Neural cell (in vitro differentiated cells): ENCODE measurements around the gene RNF225. TPM values are rescaled to one million over a fixed set of nuclear protein-coding genes. Genes with fewer than 3 reads are reported as not detected.

Experiments
- H2AFZ ChIP-seq: fragments of 200-600, 300-800 bp; sonication (generic), shearing (Covaris generic); 2 replicates; pipeline ENCODE4 v1.6.0; 2014; ENCODE audit warnings: low read depth, mild to moderate bottlenecking, antibody characterized with exemption, low read length, moderate library complexity
- H3F3A ChIP-seq: fragments of 200-600 bp; shearing (Covaris generic); 2 replicates; pipeline ENCODE4 v1.6.1; 2016; ENCODE audit warnings: mild to moderate bottlenecking, moderate library complexity, mixed read lengths, antibody characterized with exemption, low read length; ENCODE audit not compliant: insufficient read depth, poor library complexity, severe bottlenecking
- H3K27ac ChIP-seq: fragments of 200-600, 300-800 bp; sonication (generic), shearing (Covaris generic); 2 replicates; pipeline ENCODE4 v1.5.1; 2014; ENCODE audit warnings: mild to moderate bottlenecking, low read length, moderate library complexity
- H3K27me3 ChIP-seq: fragments of 300-800, 200-600 bp; sonication (generic), shearing (Covaris generic); 2 replicates; pipeline ENCODE4 v1.6.0; 2014; ENCODE audit warnings: mild to moderate bottlenecking, low read depth, low read length, moderate library complexity; ENCODE audit not compliant: insufficient read depth
- H3K36me3 ChIP-seq: fragments of 300-800, 200-600 bp; sonication (generic), shearing (Covaris generic); 2 replicates; pipeline ENCODE4 v1.5.1; 2014; ENCODE audit warnings: mild to moderate bottlenecking, antibody characterized with exemption, low read length, moderate library complexity; ENCODE audit not compliant: insufficient read depth
- H3K4me2 ChIP-seq: fragments of 300-800, 200-600 bp; sonication (generic), shearing (Covaris generic); 2 replicates; pipeline ENCODE4 v1.6.0; 2014; ENCODE audit warnings: mild to moderate bottlenecking, low read length
- H3K4me3 ChIP-seq: fragments of 300-800, 200-600 bp; sonication (generic), shearing (Covaris generic); 2 replicates; pipeline ENCODE4 v1.5.1; 2014; ENCODE audit warnings: mild to moderate bottlenecking, low read length, moderate library complexity
- H3K79me2 ChIP-seq: fragments of 200-600 bp; shearing (Covaris generic); replicated peaks from 2 replicates; pipeline ENCODE4 v1.6.0; 2014; ENCODE audit warnings: mild to moderate bottlenecking, low read length, moderate library complexity; ENCODE audit not compliant: insufficient read depth
- H3K9ac ChIP-seq: fragments of 300-800, 200-600 bp; sonication (generic), shearing (Covaris generic); 2 replicates; pipeline ENCODE4 v1.6.1; 2016; ENCODE audit warnings: mild to moderate bottlenecking, low read length, mixed read lengths
- H3K9me2 ChIP-seq: fragments of 200-600 bp; shearing (Covaris generic); 2 replicates; pipeline ENCODE4 v1.6.1; 2016; ENCODE audit warnings: mild to moderate bottlenecking, low read length, mixed read lengths; ENCODE audit not compliant: insufficient read depth
- H3K9me3 ChIP-seq: fragments of 200-600, 300-800 bp; sonication (generic), shearing (Covaris generic); 2 replicates; pipeline ENCODE4 v1.6.1; 2016; ENCODE audit warnings: mild to moderate bottlenecking, mixed run types, low read length, moderate library complexity, mixed read lengths
- H4K20me1 ChIP-seq: fragments of 200-600 bp; shearing (Covaris generic); 2 replicates; pipeline ENCODE4 v1.6.1; 2016; ENCODE audit warnings: mild to moderate bottlenecking, mixed run types; ENCODE audit not compliant: insufficient read depth
- CTCF ChIP-seq: fragments of 450-650 bp; IDR thresholded peaks from 2 replicates; pipeline ENCODE4 v1.5.1; 2014; ENCODE audit warnings: antibody characterized with exemption, mild to moderate bottlenecking, moderate library complexity; ENCODE audit not compliant: poor library complexity, severe bottlenecking
- EP300 ChIP-seq: fragments of 450-650 bp; conservative IDR thresholded peaks from 2 replicates; pipeline ENCODE4 v1.6.1; 2014; ENCODE audit warnings: antibody characterized with exemption, mild to moderate bottlenecking, moderate library complexity; ENCODE audit not compliant: poor library complexity, severe bottlenecking
- EZH2 ChIP-seq: fragments of 200-600, 300-800 bp; shearing (Covaris generic), sonication (generic); IDR thresholded peaks from 2 replicates; pipeline ENCODE4 v1.6.1; 2014; ENCODE audit warnings: antibody characterized with exemption, low read length, borderline replicate concordance, mild to moderate bottlenecking; ENCODE audit not compliant: insufficient read depth, poor library complexity, severe bottlenecking
- MXI1 ChIP-seq: fragments of 450-650 bp; conservative IDR thresholded peaks from 2 replicates; pipeline ENCODE4 v1.6.1; 2014; ENCODE audit warnings: antibody characterized with exemption, mild to moderate bottlenecking; ENCODE audit not compliant: poor library complexity, severe bottlenecking
- POLR2AphosphoS5 ChIP-seq: IDR thresholded peaks from 2 replicates; pipeline ENCODE4 v1.6.1; 2012
- RAD21 ChIP-seq: fragments of 450-650 bp; conservative IDR thresholded peaks from 2 replicates; pipeline ENCODE4 v1.6.1; 2014; ENCODE audit warnings: antibody characterized with exemption, mild to moderate bottlenecking, moderate library complexity
- REST ChIP-seq: IDR thresholded peaks from 2 replicates; pipeline ENCODE4 v1.6.1; 2012; ENCODE audit warnings: borderline replicate concordance
- SMC3 ChIP-seq: fragments of 450-650 bp; conservative IDR thresholded peaks from 2 replicates; pipeline ENCODE4 v1.6.1; 2014; ENCODE audit warnings: antibody characterized with exemption, mild to moderate bottlenecking, moderate library complexity; ENCODE audit not compliant: poor library complexity
- TAF1 ChIP-seq: IDR thresholded peaks from 2 replicates; pipeline ENCODE4 v1.6.1; 2012; ENCODE audit warnings: low read depth
- polyA plus RNA-seq: library from polyadenylated mRNA; depleted of rRNA; stranded (reverse); fragments of >200 nt; gene quantifications from 2 replicates; pipeline ENCODE4 v1.2.3, GENCODE V29; 2014

Gene RNF225
- polyA plus RNA-seq, 1 donor from 2014 or later = not detected

- Histone ChIP-seq H3K27ac (no peak overlapping the region), H4K20me1 (no peaks in the 10 kb centered on the region), H3F3A (no peaks in the 10 kb centered on the region), H3K4me2 (peak overlapping the region; percentile 91), H3K9me3 (no peaks in the 10 kb centered on the region), H3K36me3 (no peaks in the 10 kb centered on the region), H2AFZ (no peak overlapping the region), H3K79me2 (peaks cover 16% of the 10 kb centered on the region), H3K27me3 (no peaks in the 10 kb centered on the region), H3K9ac (peak overlapping the region; percentile 90), H3K4me3 (peak overlapping the region; percentile 99), H3K9me2 (no peaks in the 10 kb centered on the region)
- TF ChIP-seq CTCF = no peak
Measured at GRCh38 chr19:58406818-58407657, 11.6 kb downstream of the RNF225 start.

- Histone ChIP-seq H3K79me2 (peaks cover 12% of the 10 kb centered on the region), H3K9me3 (no peaks in the 10 kb centered on the region), H3K4me3 (peak overlapping the region; percentile 99), H3K27ac (peak overlapping the region; percentile 89), H3K9ac (peak overlapping the region; percentile 90), H3F3A (no peaks in the 10 kb centered on the region), H3K27me3 (no peaks in the 10 kb centered on the region), H3K4me2 (peak overlapping the region; percentile 91), H3K36me3 (no peaks in the 10 kb centered on the region), H2AFZ (peak overlapping the region; percentile 60), H3K9me2 (no peaks in the 10 kb centered on the region), H4K20me1 (no peaks in the 10 kb centered on the region)
- TF ChIP-seq EP300 (no peak), SMC3 (no peak), EZH2 (no peak), REST (no peak), CTCF (no peak), TAF1 (no peak), POLR2AphosphoS5 (no peak), MXI1 (no peak), RAD21 (no peak)
Measured at GRCh38 chr19:58407658-58408151, 12.2 kb downstream of the RNF225 start.
